HG03280 (cell line): Measurements from ENCODE around the gene HYCC2.
"Not testable (repeated sequence)": the region's sequence is repeated elsewhere in the genome, so short reads cannot be mapped to it uniquely, and the experiment has no call there.

Experiments used
- ATAC-seq: cut with Tn5 transposase; IDR thresholded peaks from one replicate; pipeline ENCODE4 v1.9.1; 2021; ENCODE audit warnings: mild to moderate bottlenecking, moderate library complexity; ENCODE audit not compliant: unreplicated experiment

HYCC2 gene

DNA sequence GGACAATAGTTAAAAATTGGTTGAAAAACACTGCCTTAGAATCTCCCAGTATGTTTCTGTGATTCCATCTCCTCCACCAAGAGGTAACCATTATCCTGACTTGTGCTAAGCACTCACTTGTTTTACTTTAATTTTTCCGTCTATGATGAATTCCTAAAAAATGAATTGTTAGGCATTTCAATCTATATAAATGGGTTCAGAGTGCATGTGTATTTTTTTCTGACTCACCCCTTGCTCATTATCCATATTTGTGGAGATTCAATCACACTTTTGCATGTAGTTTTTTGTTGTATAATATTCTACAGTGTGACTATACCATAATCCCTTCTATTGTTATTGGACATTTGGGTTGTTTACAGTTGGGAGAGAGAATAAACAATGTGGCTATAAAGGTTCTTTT lies 1.6 kb upstream of the HYCC2 start:
- no peak for ATAC-seq

DNA sequence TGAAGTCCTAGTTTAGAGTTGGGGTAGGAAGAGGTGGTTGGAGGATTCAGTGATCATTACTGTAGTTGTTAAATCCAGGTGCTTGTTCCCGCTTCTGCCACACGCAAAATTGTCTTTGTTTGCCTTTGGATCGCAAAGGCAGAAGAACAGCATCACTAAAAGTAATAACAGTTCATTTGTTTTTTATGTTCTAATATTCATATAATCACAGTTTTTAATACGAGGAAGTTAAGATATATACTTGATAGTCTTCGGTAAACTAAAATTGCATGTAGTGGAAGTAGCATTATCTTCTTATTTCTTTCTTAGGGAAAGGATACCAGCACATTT lies 695 bp upstream of the HYCC2 start:
- no peak for ATAC-seq

GRCh38 chr2:201070948-201071478 lies 458 bp downstream of the HYCC2 start:
- peak; percentile 14 for ATAC-seq

DNA sequence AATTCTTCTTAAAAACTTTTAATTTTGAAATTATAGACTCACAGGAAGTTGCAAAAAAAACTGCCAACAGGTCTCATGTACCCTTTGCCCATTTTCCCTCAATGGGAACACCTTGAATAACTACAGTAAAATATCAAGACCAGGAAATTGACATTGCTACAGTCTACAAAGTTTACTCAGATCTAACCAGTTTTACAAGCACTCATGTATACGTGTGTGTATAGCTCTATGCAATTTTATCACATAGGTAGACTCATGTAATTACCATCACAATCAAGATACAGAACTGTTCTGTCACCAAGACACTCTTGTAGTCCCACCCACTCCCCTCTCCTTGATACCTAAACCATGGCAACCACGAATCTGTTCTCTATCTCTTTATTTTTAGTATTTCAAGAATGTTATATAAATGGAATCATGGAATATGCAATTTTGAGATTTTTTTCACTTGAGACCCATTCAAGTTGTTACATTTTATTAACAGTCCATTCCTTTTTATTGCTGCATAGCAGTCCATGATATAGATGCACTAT lies 6.6 kb downstream of the HYCC2 start:
- ATAC-seq: no peak

DNA sequence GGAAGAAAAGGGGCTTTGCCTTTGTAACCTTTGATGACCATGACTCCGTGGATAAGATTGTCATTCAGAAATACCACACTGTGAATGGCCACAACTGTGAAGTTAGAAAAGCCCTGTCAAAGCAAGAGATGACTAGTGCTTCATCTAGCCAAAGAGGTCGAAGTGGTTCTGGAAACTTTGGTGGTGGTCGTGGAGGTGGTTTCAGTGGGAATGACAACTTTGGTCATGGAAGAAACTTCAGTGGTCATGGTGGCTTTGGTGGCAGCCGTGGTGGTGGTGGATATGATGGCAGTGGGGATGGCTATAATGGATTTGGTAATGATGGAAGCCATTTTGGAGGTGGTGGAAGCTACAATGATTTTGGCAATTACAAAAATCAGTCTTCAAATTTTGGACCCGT lies 8.0 kb downstream of the HYCC2 start:
- ATAC-seq: not testable (repeated sequence)

DNA sequence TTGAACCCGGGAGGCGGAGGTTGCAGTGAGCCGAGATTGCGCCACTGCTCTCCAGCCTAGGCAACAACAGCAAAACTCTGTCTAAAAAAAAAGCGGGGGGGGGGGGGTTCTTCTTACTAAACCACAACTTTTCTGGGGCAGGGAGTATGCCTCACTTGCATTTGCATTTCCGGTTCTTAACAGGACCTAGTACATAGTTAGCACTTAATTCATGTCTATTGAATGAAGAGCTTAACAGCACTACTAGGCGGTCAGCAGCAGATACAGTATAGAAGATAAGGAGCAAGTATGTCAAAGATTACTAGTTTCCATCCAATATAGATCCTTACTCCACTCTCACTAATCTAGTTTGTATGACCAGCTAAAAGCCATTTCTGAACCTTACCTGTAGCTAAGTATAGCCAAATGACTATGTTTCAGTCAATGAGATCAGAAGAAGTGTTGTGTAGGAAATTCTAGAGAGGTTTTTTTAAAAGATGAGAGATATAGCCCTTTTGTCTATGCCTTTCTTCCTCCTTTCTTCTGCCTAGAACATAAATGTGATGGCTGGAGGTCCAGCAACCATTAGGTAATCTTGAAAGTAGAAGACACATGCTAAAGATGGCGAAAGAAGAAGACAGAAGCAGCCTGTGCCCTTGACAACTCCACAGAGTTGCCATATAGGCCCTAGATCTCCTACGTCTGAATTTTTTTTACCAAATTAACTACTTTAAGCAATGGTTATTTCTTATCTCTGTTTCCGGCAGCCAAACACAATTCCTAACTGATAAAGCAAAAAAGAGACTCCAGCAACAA lies 11.3 kb downstream of the HYCC2 start:
- peak; percentile 60 for ATAC-seq

DNA sequence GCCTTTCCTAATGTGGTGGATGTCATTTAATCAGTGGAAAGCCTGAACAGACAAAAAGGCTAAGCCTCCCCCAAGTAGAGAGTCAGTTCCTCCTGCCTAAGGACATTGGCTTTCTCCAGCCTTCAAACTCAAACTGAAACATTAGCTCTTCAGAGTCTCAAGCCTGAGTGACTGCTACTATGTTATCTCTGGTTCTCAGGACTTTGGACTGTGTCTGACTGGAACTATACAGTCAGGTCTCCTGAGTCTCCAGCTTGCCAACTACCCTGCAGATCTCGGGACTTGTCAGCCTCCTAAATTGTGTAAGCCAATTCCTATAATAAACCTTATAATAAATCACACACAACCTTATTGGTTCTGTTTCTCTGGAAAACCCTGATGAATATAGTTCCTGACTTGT lies 12.6 kb downstream of the HYCC2 start:
- no peak for ATAC-seq

DNA sequence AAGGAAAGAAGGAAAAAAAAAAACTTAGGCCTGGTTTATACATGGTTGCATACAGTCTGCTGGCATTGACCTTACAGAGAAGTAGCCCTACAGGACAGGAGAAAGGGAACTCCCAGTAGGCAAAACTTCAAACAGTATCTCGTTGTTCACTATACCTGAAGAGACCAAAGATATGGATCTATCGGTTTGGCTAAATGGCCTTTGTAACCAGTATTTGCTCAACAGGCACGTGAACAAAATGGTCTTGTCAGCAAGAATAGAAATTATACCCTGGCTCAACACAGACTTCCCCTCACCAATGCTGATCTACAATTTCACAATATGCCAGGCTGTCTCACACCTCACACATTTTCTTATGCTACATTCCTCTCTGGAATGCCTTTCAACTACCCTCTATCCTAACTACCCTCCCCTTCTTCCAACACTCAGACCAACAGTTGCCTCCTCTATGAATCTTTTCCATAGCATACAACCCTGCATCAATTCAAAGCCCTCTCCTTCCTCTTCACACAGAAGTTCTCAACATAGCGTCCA lies 13.7 kb downstream of the HYCC2 start:
- ATAC-seq: no peak

GRCh38 chr2:201057087-201057521 lies 14.4 kb downstream of the HYCC2 start:
- no peak for ATAC-seq

GRCh38 chr2:201049455-201049854 lies 22.0 kb downstream of the HYCC2 start:
- no peak for ATAC-seq

- ATAC-seq: no peak
Observed at GRCh38 chr2:201046881-201047280, 24.6 kb downstream of the HYCC2 start.

DNA sequence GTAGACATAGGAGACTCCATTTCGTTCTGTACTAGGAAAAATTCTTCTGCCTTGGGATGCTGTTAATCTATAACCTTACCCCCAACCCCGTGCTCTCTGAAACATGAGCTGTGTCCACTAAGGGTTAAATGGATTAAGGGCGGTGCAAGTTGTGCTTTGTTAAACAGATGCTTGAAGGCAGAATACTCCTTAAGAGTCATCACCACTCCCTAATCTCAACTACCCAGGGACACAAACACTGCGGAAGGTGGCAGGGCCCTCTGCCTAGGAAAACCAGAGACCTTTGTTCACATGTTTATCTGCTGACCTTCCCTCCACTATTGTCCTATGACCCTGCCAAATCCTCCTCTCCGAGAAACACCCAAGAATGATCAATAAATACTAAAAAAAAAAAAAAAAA lies 28.4 kb downstream of the HYCC2 start:
- not testable (repeated sequence) for ATAC-seq

GRCh38 chr2:201042451-201042850 lies 29.0 kb downstream of the HYCC2 start:
- ATAC-seq: not testable (repeated sequence)

- no peak for ATAC-seq
Observed at GRCh38 chr2:201040867-201041628, 30.4 kb downstream of the HYCC2 start.

DNA sequence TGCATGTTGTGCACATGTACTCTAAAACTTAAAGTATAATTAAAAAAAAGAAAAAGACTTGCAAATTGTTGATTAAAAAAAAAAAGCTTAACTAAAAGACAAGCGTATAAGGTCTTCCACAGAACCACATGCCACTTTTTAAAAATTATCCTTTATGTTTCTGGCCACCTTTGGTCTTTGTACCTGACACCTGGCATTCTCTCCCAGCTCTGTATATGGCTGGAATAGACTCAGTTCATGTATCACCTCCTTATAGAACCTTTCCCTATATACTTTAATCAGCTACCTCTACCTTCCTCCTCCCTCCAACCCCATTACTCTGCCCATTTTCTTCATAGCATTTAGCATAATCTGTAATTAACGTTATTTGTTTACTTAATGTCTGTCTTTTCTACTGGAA lies 32.6 kb downstream of the HYCC2 start:
- no peak for ATAC-seq

DNA sequence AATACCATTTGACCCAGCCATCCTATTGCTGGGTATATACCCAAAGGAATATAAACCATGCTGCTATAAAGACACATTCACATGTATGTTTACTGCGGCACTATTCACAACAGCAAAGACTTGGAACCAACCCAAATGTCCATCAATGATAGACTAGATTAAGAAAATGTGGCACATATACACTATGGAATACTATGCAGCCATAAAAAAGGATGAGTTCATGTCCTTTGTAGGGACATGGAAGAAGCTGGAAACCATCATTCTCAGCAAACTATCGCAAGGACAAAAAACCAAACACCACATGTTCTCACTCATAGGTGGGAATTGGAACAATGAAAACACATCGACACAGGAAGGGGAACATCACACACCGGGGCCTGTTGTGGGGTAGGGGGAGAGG lies 33.1 kb downstream of the HYCC2 start:
- ATAC-seq: not testable (repeated sequence)

GRCh38 chr2:201034355-201034754 lies 37.1 kb downstream of the HYCC2 start:
- not testable (repeated sequence) for ATAC-seq

DNA sequence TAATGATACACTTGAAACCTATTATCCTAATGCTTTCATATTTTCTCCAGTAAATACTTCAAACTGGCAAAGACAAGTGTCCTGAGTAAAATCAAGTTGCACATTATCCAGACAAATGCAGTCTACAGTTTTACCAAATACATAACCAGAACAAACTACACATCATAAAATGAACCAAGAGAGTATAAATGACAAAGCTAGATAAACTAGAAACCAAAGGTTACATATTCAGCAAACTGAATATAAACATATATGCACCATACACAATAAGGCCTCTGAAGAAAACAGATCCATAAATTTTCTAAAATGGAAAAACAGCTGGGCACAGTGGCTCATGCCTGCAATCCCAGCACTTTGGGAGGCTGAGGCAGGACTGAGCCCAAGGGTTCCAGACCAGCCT lies 47.0 kb downstream of the HYCC2 start:
- no peak for ATAC-seq

DNA sequence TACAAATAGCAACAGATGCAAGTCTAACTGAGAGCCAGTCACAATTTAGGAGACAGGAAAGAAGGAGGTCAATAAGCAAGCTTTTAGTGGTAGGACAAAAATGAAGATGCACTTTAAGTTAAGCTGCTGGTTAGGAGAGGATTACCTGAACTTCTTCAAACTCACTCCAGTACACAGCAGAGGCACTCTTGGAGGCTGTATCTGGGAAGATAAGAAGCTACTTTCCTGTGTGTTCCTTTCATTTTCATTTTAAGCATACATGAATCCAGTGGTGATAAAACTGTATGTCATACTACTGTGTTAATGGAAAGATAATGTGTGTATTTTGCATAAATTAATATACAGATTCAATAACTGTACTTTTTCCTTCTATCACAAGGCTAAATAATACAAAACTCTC lies 49.6 kb downstream of the HYCC2 start:
- ATAC-seq: no peak
